Left ventricle myocardium superior (tissue), 1 donor: ENCODE results near the gene ITGB6. TPM values are rescaled to one million over a fixed set of nuclear protein-coding genes. Genes with fewer than 3 reads are reported as not detected.
"Not testable (repeated sequence)": the region's sequence is repeated elsewhere in the genome, so short reads cannot be mapped to it uniquely, and the experiment has no call there.

Experiments used
- ATAC-seq: fragments of 200-7000 bp; cut with Tn5 transposase; one replicate; pipeline ENCODE4 v1.9.1; 2020; ENCODE audit warnings: mild to moderate bottlenecking, moderate library complexity
- DNase-seq: peaks from one replicate; pipeline ENCODE4 v3.0.0-alpha.2; 2020
- intact Hi-C: fragments of 100-400 bp; cut with micrococcal nuclease; formaldehyde crosslinking; loops from one replicate; pipeline ENCODE4 v1.11.0; 2022
- total RNA-seq: library from RNA; stranded (reverse); fragmentation: NEBNext Ultra II Directional; extraction: Animal tissue kit (Norgen Biotek cat#: 25700); gene quantifications from one replicate; pipeline ENCODE4 v1.2.1, GENCODE V29; 2021
- donor health status: DM: no; HTN: yes; CAD: no; lungs with severe emphysema.

Gene ITGB6
- total RNA-seq, 1 donor from 2014 or later: 4.4 TPM

- intact Hi-C loops: no loop called here
- ATAC-seq (no peak), DNase-seq (no peak)
Observed at GRCh38 chr2:160145471-160145870, 54.6 kb downstream of the ITGB6 start.

GRCh38 chr2:160144280-160144990 lies 55.6 kb downstream of the ITGB6 start:
- DNase-seq: no peak
- ATAC-seq: no peak
- intact Hi-C loops: no loop called here

GRCh38 chr2:160142472-160142871 lies 57.6 kb downstream of the ITGB6 start:
- intact Hi-C loops: no loop called here

GRCh38 chr2:160141912-160142311 lies 58.2 kb downstream of the ITGB6 start:
- ATAC-seq: peak; percentile 24
- intact Hi-C loops: no loop called here

More at GRCh38 chr2:160142472-160142871, 57.6 kb downstream of the ITGB6 start:
- ATAC-seq (no peak), DNase-seq (no peak)

GRCh38 chr2:160141419-160141818 lies 58.7 kb downstream of the ITGB6 start:
- intact Hi-C loops: no loop called here
- DNase-seq (no peak), ATAC-seq (no peak)

More at GRCh38 chr2:160141912-160142311, 58.2 kb downstream of the ITGB6 start:
- DNase-seq: no peak

GRCh38 chr2:160140471-160140870 lies 59.6 kb downstream of the ITGB6 start:
- DNase-seq (no peak), ATAC-seq (no peak)
- intact Hi-C loops: no loop called here

GRCh38 chr2:160139991-160140390 lies 60.1 kb downstream of the ITGB6 start:
- intact Hi-C loops: no loop called here
- no peak for ATAC-seq
- no peak for DNase-seq

GRCh38 chr2:160139350-160139749 lies 60.7 kb downstream of the ITGB6 start:
- intact Hi-C loops: no loop called here
- ATAC-seq (no peak), DNase-seq (no peak)

- no peak for ATAC-seq
- DNase-seq: no peak
- intact Hi-C loops: no loop called here
Observed at GRCh38 chr2:160138406-160138805, 61.7 kb downstream of the ITGB6 start.

GRCh38 chr2:160137464-160137863 lies 62.6 kb downstream of the ITGB6 start:
- DNase-seq: no peak
- ATAC-seq: no peak
- intact Hi-C loops: no loop called here

GRCh38 chr2:160132761-160133160 lies 67.3 kb downstream of the ITGB6 start:
- intact Hi-C loops: no loop called here
- DNase-seq (no peak), ATAC-seq (no peak)

- no peak for ATAC-seq
- intact Hi-C loops: no loop called here
Observed at GRCh38 chr2:160126756-160127155, 73.3 kb downstream of the ITGB6 start.

GRCh38 chr2:160126315-160126714 lies 73.8 kb downstream of the ITGB6 start:
- DNase-seq (no peak), ATAC-seq (no peak)
- intact Hi-C loops: no loop called here

More at GRCh38 chr2:160126756-160127155, 73.3 kb downstream of the ITGB6 start:
- DNase-seq: no peak

- ATAC-seq: no peak
- no peak for DNase-seq
- intact Hi-C loops: no loop called here
Observed at GRCh38 chr2:160125828-160126227, 74.2 kb downstream of the ITGB6 start.

GRCh38 chr2:160125366-160125765 lies 74.7 kb downstream of the ITGB6 start:
- no peak for ATAC-seq
- DNase-seq: no peak
- intact Hi-C loops: no loop called here

- DNase-seq: no peak
- no peak for ATAC-seq
- intact Hi-C loops: no loop called here
Observed at GRCh38 chr2:160124571-160124970, 75.5 kb downstream of the ITGB6 start.

- DNase-seq, ATAC-seq: not testable (repeated sequence)
- intact Hi-C loops: loop anchor here (5.0 kb wide), 1 partner anchor 878 kb away; no protein-coding TSS in a partner anchor
Observed at GRCh38 chr2:160114721-160115120, 85.4 kb downstream of the ITGB6 start.

GRCh38 chr2:160114020-160114419 lies 86.1 kb downstream of the ITGB6 start:
- intact Hi-C loops: loop anchor here (5.0 kb wide), 1 partner anchor 878 kb away; no protein-coding TSS in a partner anchor
- ATAC-seq (no peak), DNase-seq (no peak)

- DNase-seq: no peak
- ATAC-seq: no peak
- intact Hi-C loops: loop anchor here (5.0 kb wide), 1 partner anchor 880 kb away; no protein-coding TSS in a partner anchor
Observed at GRCh38 chr2:160111951-160112798, 87.9 kb downstream of the ITGB6 start.

- ATAC-seq: no peak
- no peak for DNase-seq
- intact Hi-C loops: loop anchor here (5.0 kb wide), 1 partner anchor 882 kb away; no protein-coding TSS in a partner anchor
Observed at GRCh38 chr2:160110674-160111239, 89.3 kb downstream of the ITGB6 start.
